HEK293 (cell line): Measurements from ENCODE around the gene EOGT.

Experiments used
- BCL11A ChIP-seq: fragments of 450-650 bp; formaldehyde crosslinking; IDR thresholded peaks from 2 replicates; pipeline ENCODE4 v1.5.1; 2016; ENCODE audit warnings: low read depth, missing biosample characterization, missing genetic modification characterization
- CTCF ChIP-seq: fragments of 450-650 bp; formaldehyde crosslinking; IDR thresholded peaks from 2 replicates; pipeline ENCODE4 v1.5.1; 2016; ENCODE audit warnings: missing biosample characterization, missing genetic modification characterization
- KLF16 ChIP-seq: fragments of 450-650 bp; formaldehyde crosslinking; IDR thresholded peaks from 2 replicates; pipeline ENCODE4 v1.5.1; 2017; ENCODE audit warnings: missing biosample characterization, missing genetic modification characterization
- MYNN ChIP-seq: fragments of 450-650 bp; formaldehyde crosslinking; IDR thresholded peaks from 2 replicates; pipeline ENCODE4 v1.5.1; 2016; ENCODE audit warnings: missing biosample characterization, missing genetic modification characterization, borderline replicate concordance
- REST ChIP-seq: fragments of 450-650 bp; formaldehyde crosslinking; IDR thresholded peaks from 2 replicates; pipeline ENCODE4 v1.5.1; 2016; ENCODE audit warnings: missing biosample characterization, missing genetic modification characterization
- ZBTB44 ChIP-seq: fragments of 450-650 bp; IDR thresholded peaks from 2 replicates; pipeline ENCODE4 v1.5.1; 2018; ENCODE audit warnings: missing biosample characterization, mild to moderate bottlenecking, missing genetic modification characterization
- ZBTB7A ChIP-seq: fragments of 450-650 bp; formaldehyde crosslinking; IDR thresholded peaks from 2 replicates; pipeline ENCODE4 v1.5.1; 2016; ENCODE audit warnings: low read depth, missing biosample characterization, missing genetic modification characterization
- ZNF146 ChIP-seq: fragments of 450-650 bp; formaldehyde crosslinking; IDR thresholded peaks from 2 replicates; pipeline ENCODE4 v1.5.1; 2016; ENCODE audit warnings: missing biosample characterization, missing genetic modification characterization
- ZNF174 ChIP-seq: fragments of 450-650 bp; formaldehyde crosslinking; IDR thresholded peaks from 2 replicates; pipeline ENCODE4 v1.5.0; 2017; ENCODE audit warnings: missing biosample characterization, mild to moderate bottlenecking, missing genetic modification characterization
- ZNF202 ChIP-seq: fragments of 450-650 bp; formaldehyde crosslinking; IDR thresholded peaks from 2 replicates; pipeline ENCODE4 v1.5.1; 2016; ENCODE audit warnings: missing biosample characterization, missing genetic modification characterization, borderline replicate concordance
- ZNF223 ChIP-seq: fragments of 450-650 bp; formaldehyde crosslinking; IDR thresholded peaks from 2 replicates; pipeline ENCODE4 v1.5.1; 2016; ENCODE audit warnings: missing biosample characterization, missing genetic modification characterization
- ZNF626 ChIP-seq: fragments of 450-650 bp; sonication (Bioruptor Pico); formaldehyde crosslinking; IDR thresholded peaks from 2 replicates; pipeline ENCODE4 v1.5.1; 2018; ENCODE audit warnings: missing biosample characterization, missing genetic modification characterization, inconsistent platforms
- ZNF677 ChIP-seq: fragments of 450-650 bp; IDR thresholded peaks from 2 replicates; pipeline ENCODE4 v1.5.0; 2018; ENCODE audit warnings: missing biosample characterization, mild to moderate bottlenecking, missing genetic modification characterization, moderate library complexity

- TF ChIP-seq REST (tag by site-specific recombination) (no peak), MYNN (no peak), ZNF202 (no peak), CTCF (no peak), ZNF223 (tag by site-specific recombination) (no peak), ZNF174 (tag by site-specific recombination) (no peak), ZNF146 (no peak), BCL11A (tag by site-specific recombination) (no peak), ZBTB44 (no peak), ZNF677 (no peak), ZBTB7A (tag by site-specific recombination) (no peak), ZNF626 (tag by site-specific recombination) (no peak), KLF16 (tag by site-specific recombination) (no peak)
These were observed 2.3 kb downstream of the EOGT start for GRCh38 chr3:69011096-69011730.
